Subcutaneous abdominal adipose tissue (tissue), 5 donors: ENCODE measurements around the gene MKRN2.

Experiments used
- H3K27ac ChIP-seq: one replicate; pipeline ENCODE4 v1.7.0; 2013; ENCODE audit warnings: low read depth, mild to moderate bottlenecking, inconsistent platforms, low read length, moderate library complexity
- H3K27me3 ChIP-seq, 5 donors: one replicate each; pipeline ENCODE4 v1.7.0; 2013; ENCODE audit warnings: low read length in 5 of 5, inconsistent platforms in 1 of 5; ENCODE audit not compliant: control insufficient read depth in 5 of 5, insufficient read depth in 4 of 5
- H3K36me3 ChIP-seq, 5 donors: one replicate each; pipeline ENCODE4 v1.7.0; 2013; ENCODE audit warnings: low read length in 5 of 5; ENCODE audit not compliant: control insufficient read depth in 5 of 5, insufficient read depth in 5 of 5
- H3K4me1 ChIP-seq, 5 donors: one replicate each; pipeline ENCODE4 v1.7.0; 2013; ENCODE audit warnings: low read length in 5 of 5, mild to moderate bottlenecking in 3 of 5, moderate library complexity in 1 of 5; ENCODE audit not compliant: control insufficient read depth in 5 of 5, insufficient read depth in 5 of 5
- H3K4me3 ChIP-seq, 5 donors: one replicate each; pipeline ENCODE4 v1.7.0; 2013; ENCODE audit warnings: low read length in 5 of 5, low read depth in 1 of 5
- H3K9ac ChIP-seq, 5 donors: one replicate each; pipeline ENCODE4 v1.7.0; 2013; ENCODE audit warnings: low read length in 5 of 5, mild to moderate bottlenecking in 4 of 5, moderate library complexity in 3 of 5
- H3K9me3 ChIP-seq, 5 donors: one replicate each; pipeline ENCODE4 v1.7.0; 2013; ENCODE audit warnings: low read length in 5 of 5; ENCODE audit not compliant: control insufficient read depth in 5 of 5
- donor health status: healthy.
- donor health status: healthy.
- donor health status: healthy.
- donor health status: healthy.
- donor health status: healthy.

Gene MKRN2

DNA sequence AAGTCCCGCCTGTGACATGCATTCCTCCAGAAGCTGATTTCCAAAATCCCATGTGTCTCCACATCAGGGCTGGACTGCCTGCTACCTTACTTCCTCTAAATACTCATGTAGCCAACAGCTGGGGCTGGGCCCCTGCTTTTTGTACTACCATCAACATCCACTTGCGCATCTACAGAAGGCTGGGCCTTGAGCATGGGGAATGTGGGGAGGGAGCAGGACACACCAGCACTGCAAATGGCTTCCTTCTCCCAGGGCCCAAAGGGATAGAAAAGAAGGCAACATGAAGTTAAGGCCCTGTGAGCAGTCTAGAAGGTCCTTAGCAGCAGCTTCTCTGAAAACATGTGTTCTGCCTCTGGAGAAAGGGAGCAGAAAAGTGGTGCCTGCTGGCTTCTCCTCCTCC, 27.2 kb downstream of the MKRN2 start:
- H3K4me1 ChIP-seq: peaks cover 0 to 5% (median 4%) of the 10 kb centered on the region in 5 donors
- no peak overlapping the region for H3K27ac ChIP-seq
- H3K4me3 ChIP-seq: no peak overlapping the region
- H3K36me3 ChIP-seq: peaks cover 24 to 94% (median 83%) of the 10 kb centered on the region in 5 donors
- no peaks in the 10 kb centered on the region for H3K9me3 ChIP-seq
- no peak overlapping the region for H3K9ac ChIP-seq
- no peaks in the 10 kb centered on the region for H3K27me3 ChIP-seq

DNA sequence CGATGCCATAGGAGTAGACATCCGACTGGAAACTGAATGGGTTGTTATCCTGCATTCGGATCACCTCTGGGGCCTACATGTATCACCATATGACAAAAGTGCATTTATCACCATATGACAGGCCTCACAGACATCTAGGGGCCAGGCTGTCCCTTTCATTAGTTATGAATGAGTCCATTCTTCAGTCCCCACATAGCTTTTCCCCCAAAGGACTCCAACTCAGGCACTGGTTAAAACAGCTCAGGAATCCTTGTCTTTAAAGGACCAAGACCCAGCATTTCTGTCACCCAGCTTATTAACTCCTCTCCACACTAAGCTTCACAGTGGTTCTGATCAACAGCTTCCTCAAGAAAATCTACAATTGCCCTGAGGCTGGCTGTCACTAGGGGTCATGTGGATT, 28.3 kb downstream of the MKRN2 start:
- Histone ChIP-seq H3K4me3 (no peak overlapping the region), H3K27ac (no peak overlapping the region), H3K9ac (no peak overlapping the region), H3K4me1 (no peaks in the 10 kb centered on the region), H3K27me3 (no peaks in the 10 kb centered on the region), H3K36me3 (peaks cover 24 to 93% (median 82%) of the 10 kb centered on the region in 5 donors), H3K9me3 (no peaks in the 10 kb centered on the region)

DNA sequence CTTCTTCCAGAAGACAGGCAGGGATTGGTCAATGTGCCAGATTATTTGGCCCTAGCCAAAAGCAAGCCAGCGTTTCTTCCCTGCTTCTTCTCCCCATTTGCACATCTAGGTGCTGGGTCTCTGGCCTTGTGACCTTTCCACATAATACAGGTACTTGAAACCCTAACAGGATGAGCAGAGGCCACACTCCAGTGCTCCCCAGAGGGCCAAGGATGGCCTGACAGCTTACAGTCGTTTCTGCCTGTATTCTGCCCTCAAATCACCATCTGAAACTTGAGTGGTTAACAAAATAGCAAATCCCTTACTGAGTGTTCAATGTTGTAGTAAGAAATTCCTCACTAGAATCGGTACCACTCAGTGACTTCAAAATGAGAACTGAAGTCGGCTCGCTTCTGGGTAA, 29.1 kb downstream of the MKRN2 start:
- Histone ChIP-seq H3K4me3 (no peak overlapping the region), H3K4me1 (peaks cover 0 to 5% (median 0%) of the 10 kb centered on the region in 5 donors), H3K9me3 (no peaks in the 10 kb centered on the region), H3K36me3 (peaks cover 22 to 95% (median 86%) of the 10 kb centered on the region in 5 donors), H3K27me3 (no peaks in the 10 kb centered on the region), H3K27ac (no peak overlapping the region), H3K9ac (no peak overlapping the region)

DNA sequence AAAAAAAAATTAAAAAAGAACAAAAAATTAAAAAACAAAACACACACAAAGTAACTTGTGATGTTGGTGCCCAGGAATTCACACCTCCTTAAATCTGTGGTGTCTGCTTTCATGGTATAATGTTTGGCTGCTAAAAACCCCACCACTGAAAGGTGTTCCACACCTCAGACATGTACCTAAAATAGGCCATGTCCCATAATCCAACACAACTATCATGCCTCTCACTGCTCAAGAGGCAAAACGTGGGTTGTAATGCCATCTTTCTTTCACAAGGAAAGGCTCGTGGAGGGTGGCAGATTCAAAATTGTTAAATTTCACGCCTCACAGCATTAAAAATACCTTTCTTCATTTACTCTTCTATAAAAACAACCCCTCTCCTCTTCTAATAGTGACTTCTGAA, 29.5 kb downstream of the MKRN2 start:
- Histone ChIP-seq H3K36me3 (peaks cover 25 to 95% (median 86%) of the 10 kb centered on the region in 5 donors), H3K4me3 (no peak overlapping the region), H3K9me3 (no peaks in the 10 kb centered on the region), H3K9ac (no peak overlapping the region), H3K27ac (no peak overlapping the region), H3K4me1 (peaks cover 0 to 5% (median 0%) of the 10 kb centered on the region in 5 donors), H3K27me3 (no peaks in the 10 kb centered on the region)

DNA sequence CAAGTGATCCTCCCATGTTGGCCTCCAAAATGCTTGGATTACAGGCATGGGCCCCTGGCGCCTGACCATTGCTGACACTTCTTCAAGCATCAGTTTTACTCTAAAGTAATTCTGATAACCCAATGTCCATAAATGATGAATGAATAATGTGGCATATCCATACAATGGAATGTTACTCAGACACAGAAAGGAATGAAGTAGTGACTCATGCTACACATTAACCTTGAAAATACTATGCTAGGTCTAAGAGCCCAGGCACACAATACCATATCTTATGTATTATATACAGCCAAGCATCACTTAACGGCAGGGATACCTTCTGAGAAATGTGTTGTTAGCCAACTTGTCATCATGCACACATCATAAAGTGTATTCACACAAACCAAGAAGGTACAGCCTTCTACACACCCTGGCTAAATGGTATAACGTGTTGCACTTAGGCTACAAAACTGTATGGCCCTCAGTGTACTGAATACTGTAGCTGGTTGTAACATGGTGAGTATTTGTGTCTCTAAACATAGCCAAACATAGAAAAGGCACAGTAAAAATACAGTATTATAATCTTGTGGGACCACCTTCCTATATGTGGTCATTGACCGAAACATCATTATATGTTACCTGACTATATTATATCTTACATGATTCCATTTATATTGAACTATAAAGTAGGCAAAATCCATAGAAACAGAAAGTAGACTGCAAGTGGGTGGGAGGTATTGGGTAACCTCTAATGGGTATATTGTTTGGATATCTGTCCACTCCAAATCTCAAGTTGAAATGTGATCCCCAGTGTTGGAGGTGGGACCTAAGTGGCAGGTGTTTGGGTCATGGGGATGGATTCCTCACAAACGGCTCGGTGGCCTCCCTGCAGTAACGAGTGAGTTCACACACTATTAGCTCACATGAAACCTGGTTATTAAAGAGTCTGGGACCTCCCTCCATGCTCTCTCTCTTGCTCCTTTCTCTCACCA, 31.4 kb downstream of the MKRN2 start:
- Histone ChIP-seq H3K27me3 (no peaks in the 10 kb centered on the region), H3K9ac (no peak overlapping the region), H3K4me1 (peaks cover 0 to 5% (median 0%) of the 10 kb centered on the region in 5 donors), H3K27ac (no peak overlapping the region), H3K4me3 (no peak overlapping the region), H3K9me3 (no peaks in the 10 kb centered on the region), H3K36me3 (peaks cover 16 to 95% (median 79%) of the 10 kb centered on the region in 5 donors)

DNA sequence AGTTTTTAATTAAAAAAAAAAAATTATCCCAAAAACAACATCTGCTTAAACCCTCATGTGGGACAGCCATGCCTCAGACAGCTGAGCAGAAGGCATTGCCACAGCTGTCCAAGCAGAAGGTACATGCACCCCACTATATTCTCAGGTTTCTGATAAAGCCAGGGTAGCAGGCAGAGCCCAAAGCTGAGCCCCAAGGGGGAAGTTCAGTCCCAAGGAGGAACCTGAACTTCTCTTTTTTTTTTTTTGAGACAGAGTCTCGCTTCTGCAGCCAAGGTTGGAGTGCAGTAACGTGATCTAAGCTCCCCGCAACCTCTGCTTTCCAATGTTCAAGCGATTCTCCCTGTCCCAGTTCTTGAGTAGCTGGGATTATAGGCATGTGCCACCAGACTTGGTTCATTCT, 33.2 kb downstream of the MKRN2 start:
- Histone ChIP-seq H3K9me3 (no peaks in the 10 kb centered on the region), H3K27me3 (no peaks in the 10 kb centered on the region), H3K36me3 (peaks cover 12 to 94% (median 79%) of the 10 kb centered on the region in 5 donors), H3K9ac (no peak overlapping the region), H3K4me1 (peaks cover 0 to 5% (median 0%) of the 10 kb centered on the region in 5 donors), H3K4me3 (no peak overlapping the region), H3K27ac (no peak overlapping the region)

DNA sequence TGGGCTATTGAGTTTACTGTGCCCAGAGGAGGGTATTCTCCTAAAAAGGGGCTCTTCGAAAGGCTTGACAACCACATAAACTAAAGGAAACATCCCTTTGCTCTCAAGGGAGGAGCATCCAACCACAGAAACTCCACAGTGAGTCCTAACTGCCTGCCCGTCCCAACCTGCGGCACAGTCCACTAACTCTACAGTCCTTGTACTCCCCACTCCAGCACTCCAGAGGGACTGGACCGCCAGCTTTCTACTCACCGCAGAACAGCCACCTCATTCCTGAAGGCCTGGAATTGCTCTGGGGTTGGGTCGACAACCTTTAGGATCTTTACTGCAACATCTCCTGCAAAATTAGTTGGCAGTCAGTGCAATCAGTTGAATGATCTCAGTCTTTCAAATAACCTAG, 34.6 kb downstream of the MKRN2 start:
- Histone ChIP-seq H3K9me3 (no peaks in the 10 kb centered on the region), H3K27ac (no peak overlapping the region), H3K27me3 (no peaks in the 10 kb centered on the region), H3K9ac (no peak overlapping the region), H3K4me1 (peaks cover 0 to 5% (median 0%) of the 10 kb centered on the region in 5 donors), H3K4me3 (no peak overlapping the region), H3K36me3 (peaks cover 10 to 92% (median 74%) of the 10 kb centered on the region in 5 donors)

DNA sequence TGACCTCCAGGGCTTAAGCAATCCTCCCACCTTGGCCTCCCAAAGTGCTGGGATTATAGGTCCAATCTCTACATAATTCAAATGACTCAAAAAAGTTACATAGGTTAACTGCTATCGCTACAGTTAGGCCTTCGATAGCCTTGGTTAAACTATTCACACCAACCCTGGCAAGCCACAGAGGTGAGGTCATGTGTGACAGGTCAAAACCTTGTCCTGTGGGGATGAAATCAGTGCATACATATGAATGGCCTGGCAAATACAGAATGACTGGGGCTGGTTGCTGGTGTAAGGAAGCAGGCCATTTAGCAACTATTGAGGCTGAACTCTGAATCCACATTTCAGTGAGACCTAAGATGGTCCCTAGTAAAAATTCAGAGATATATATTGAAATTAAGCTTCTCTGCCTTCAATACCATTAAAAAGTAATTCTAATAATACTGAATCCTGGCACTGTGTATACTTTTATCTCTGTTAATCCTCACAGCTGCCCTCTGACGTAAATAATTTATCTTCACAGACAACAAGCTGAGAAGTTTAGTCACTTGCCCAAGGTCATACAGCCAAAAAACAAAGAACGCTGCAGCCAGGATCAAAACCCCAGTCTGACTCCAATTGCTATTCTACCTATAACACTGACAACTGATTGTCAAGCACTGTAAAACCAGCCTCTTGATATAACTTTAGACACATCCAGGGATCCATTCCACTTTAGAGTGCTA, 35.3 kb downstream of the MKRN2 start:
- H3K4me1 ChIP-seq: peaks cover 0 to 5% (median 0%) of the 10 kb centered on the region in 5 donors
- no peak overlapping the region for H3K27ac ChIP-seq
- H3K9ac ChIP-seq: no peak overlapping the region
- H3K9me3 ChIP-seq: no peaks in the 10 kb centered on the region
- no peaks in the 10 kb centered on the region for H3K27me3 ChIP-seq
- no peak overlapping the region for H3K4me3 ChIP-seq
- peaks cover 13 to 90% (median 73%) of the 10 kb centered on the region in 5 donors for H3K36me3 ChIP-seq

DNA sequence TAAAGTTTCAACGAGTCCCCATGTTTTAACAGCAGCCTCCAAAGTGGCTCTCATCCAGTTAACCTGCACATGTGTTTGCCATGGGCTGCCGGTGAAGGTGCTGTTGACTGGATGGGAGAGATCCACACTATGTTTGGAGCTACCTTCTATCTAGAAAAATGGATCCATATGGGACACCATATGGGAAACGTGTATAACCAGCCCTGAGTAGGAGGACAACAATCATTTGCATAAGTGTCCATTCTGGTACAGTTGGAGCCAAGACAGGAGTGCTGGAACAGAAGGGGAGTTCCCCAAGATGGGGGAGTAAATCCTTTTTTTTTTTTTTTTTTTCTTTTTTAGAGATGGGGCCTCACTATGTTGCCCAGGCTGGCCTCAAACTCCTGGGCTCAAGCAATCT, 36.6 kb downstream of the MKRN2 start:
- H3K4me1 ChIP-seq: peaks cover 0 to 5% (median 0%) of the 10 kb centered on the region in 5 donors
- no peak overlapping the region for H3K4me3 ChIP-seq
- no peak overlapping the region for H3K9ac ChIP-seq
- H3K27ac ChIP-seq: no peak overlapping the region
- no peaks in the 10 kb centered on the region for H3K9me3 ChIP-seq
- H3K36me3 ChIP-seq: peaks cover 11 to 90% (median 70%) of the 10 kb centered on the region in 5 donors
- H3K27me3 ChIP-seq: no peaks in the 10 kb centered on the region

DNA sequence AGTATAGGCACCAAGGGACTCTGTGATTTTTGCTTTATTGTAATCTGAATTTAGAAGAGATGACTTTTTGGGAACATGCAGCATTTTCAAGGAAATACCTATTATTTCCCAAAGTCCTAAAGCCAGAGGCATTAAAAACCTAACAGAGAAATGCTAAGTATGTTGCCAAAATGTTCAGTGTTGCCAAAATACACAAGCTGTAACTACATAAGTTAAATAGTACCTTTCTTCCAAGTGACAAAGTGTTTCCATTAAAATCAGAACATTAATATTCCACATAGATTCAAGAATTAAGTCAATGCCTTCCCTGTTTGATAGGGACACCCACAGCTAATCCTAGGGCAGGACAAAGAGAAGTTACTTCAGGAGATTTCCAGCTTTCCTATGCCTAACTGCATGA, 42.0 kb downstream of the MKRN2 start:
- no peak overlapping the region for H3K27ac ChIP-seq
- H3K4me1 ChIP-seq: no peaks in the 10 kb centered on the region
- peaks cover 29 to 83% (median 70%) of the 10 kb centered on the region in 5 donors for H3K36me3 ChIP-seq

More for the DNA sequence above, 42.0 kb downstream of the MKRN2 start:
- no peaks in the 10 kb centered on the region for H3K9me3 ChIP-seq
- no peak overlapping the region for H3K4me3 ChIP-seq
- H3K27me3 ChIP-seq: no peaks in the 10 kb centered on the region
- no peak overlapping the region for H3K9ac ChIP-seq
